IPS-20b (cell line): ENCODE data around the gene CTXND1.

Experiments
- H3K27ac ChIP-seq: one replicate; pipeline ENCODE4 v1.5.1; 2013; ENCODE audit warnings: low read length
- H3K27me3 ChIP-seq: 2 replicates; pipeline ENCODE4 v1.6.1; 2013; ENCODE audit warnings: mild to moderate bottlenecking, low read length, inconsistent platforms; ENCODE audit not compliant: insufficient read depth
- H3K36me3 ChIP-seq: 2 replicates; pipeline ENCODE4 v1.6.1; 2013; ENCODE audit warnings: low read depth, mild to moderate bottlenecking, inconsistent platforms, low read length, moderate library complexity; ENCODE audit not compliant: insufficient read depth
- H3K4me1 ChIP-seq: 2 replicates; pipeline ENCODE4 v1.6.1; 2013; ENCODE audit warnings: mild to moderate bottlenecking, control low read depth, inconsistent platforms, low read length, moderate library complexity; ENCODE audit not compliant: insufficient read depth
- H3K4me3 ChIP-seq: 2 replicates; pipeline ENCODE4 v1.5.1; 2013; ENCODE audit warnings: mild to moderate bottlenecking, low read length, inconsistent platforms
- H3K9ac ChIP-seq: 2 replicates; pipeline ENCODE4 v1.6.1; 2013; ENCODE audit warnings: low read depth, mild to moderate bottlenecking, inconsistent platforms, low read length, moderate library complexity
- H3K9me3 ChIP-seq: 2 replicates; pipeline ENCODE4 v1.6.1; 2013; ENCODE audit warnings: mild to moderate bottlenecking, low read depth, low read length, inconsistent platforms; ENCODE audit not compliant: insufficient read depth

The CTXND1 gene

DNA sequence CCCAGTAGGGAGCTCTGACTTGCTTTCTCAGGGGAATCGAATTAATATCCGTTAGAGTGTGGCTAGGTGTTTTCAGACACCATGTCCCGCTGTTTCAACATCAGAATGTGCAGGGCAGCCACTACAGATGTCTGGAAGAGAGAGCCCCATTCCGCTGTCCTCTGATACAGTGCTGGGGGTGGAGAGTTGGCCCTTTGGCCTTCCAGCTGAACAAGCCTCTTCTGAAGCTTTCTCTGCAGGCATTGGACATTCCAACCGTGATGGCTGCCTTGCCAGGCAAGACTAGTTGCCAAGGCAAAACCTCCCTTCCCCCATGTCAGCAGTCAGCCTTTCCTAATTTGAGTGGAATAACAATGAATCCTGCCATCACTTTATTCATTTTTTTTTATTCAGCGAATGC is 97.7 kb downstream of the CTXND1 start:
- no peaks in the 10 kb centered on the region for H3K9me3 ChIP-seq
- no peak overlapping the region; the same call in 1 of the 2 replicates for H3K4me3 ChIP-seq
- peaks cover 2% of the 10 kb centered on the region; the same call in 1 of the 2 replicates for H3K36me3 ChIP-seq
- H3K27me3 ChIP-seq: peaks cover 21% of the 10 kb centered on the region
- no peak overlapping the region for H3K27ac ChIP-seq
- no peak overlapping the region for H3K9ac ChIP-seq
- H3K4me1 ChIP-seq: peaks cover 9% of the 10 kb centered on the region

DNA sequence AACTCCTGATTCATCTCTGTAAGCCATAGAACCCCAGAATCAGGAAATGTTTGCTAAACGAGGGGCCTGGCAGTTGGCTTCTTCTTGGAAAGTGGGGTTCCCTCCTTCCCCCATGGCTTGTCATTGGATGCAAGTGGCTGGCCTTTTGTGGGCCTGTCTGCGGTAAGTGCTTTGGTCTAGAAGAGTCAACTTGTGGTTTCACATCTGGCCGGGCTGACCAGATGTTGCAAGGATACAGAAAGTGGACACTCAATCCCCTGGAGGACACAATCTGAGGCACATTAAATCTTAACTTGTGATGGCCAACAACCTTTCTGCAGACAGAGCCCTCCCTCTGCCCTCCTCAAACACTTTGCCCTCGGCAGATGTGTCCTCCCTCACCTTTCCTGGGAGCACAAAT is 98.1 kb downstream of the CTXND1 start:
- no peak overlapping the region for H3K27ac ChIP-seq
- no peaks in the 10 kb centered on the region for H3K9me3 ChIP-seq
- H3K36me3 ChIP-seq: no peaks in the 10 kb centered on the region
- peaks cover 21% of the 10 kb centered on the region for H3K27me3 ChIP-seq
- H3K9ac ChIP-seq: peak overlapping the region; percentile 76; the same call in 1 of the 2 replicates
- peak overlapping the region; percentile 85; the same call in 1 of the 2 replicates for H3K4me3 ChIP-seq
- peaks cover 9% of the 10 kb centered on the region for H3K4me1 ChIP-seq

DNA sequence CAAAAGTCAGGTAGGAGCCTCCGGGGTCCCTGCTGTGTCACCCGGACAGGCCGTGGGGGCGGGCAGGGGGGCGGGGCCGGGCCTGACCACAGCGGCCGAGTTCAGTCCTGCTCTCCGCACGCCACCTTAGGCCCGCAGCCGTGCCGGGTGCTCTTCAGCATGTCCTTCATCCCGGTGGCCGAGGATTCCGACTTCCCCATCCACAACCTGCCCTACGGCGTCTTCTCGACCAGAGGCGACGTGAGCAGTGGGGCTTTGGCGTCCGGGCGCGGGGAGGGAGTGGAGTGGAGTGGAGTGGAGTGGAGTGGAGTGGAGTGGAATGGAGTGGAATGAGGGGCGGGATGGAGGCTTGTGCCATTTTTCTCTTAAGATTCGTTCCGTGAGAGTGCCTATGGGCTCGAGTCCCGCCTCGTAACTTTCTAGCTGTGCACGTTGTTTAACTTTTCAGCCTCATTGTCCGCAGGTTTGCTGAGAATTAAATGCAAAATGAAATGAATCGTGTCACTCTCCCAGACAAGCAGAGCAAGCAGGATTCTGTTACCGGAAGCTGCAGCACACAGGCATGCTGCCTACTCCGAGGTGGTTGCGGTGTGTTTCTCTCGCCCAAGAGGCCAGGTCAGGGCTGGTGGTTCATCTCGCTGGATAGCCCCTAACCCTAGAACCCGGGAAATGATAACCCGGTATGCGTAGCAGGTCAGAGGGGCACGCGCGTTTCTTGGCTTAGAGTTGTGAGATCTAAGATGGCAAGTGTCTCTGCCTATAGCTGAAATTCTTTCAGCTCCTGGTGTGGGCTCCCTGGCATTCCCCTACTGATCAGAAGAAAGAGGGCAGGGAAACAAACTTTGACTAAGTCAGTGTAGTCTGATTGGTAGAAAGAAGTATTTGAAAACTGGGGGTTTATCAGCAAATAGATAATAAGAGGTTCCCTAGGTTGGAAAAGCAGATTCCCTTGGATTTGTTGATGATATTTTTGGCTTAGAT is 98.8 kb downstream of the CTXND1 start, which contains the start of gene FAH:
FAH (plus strand) TSS at position 104 of the 981 bp plus-strand sequence; CDS start at position 160, 56 bp downstream.
- Histone ChIP-seq H3K36me3 (no peaks in the 10 kb centered on the region), H3K9ac (peak within 1 kb of the TSS; percentile 76; the same call in 1 of the 2 replicates), H3K9me3 (no peaks in the 10 kb centered on the region), H3K27me3 (peaks cover 21% of the 10 kb centered on the region), H3K4me3 (peak within 1 kb of the TSS; percentile 85), H3K4me1 (peaks cover 9% of the 10 kb centered on the region), H3K27ac (no peak within 1 kb of the TSS)

DNA sequence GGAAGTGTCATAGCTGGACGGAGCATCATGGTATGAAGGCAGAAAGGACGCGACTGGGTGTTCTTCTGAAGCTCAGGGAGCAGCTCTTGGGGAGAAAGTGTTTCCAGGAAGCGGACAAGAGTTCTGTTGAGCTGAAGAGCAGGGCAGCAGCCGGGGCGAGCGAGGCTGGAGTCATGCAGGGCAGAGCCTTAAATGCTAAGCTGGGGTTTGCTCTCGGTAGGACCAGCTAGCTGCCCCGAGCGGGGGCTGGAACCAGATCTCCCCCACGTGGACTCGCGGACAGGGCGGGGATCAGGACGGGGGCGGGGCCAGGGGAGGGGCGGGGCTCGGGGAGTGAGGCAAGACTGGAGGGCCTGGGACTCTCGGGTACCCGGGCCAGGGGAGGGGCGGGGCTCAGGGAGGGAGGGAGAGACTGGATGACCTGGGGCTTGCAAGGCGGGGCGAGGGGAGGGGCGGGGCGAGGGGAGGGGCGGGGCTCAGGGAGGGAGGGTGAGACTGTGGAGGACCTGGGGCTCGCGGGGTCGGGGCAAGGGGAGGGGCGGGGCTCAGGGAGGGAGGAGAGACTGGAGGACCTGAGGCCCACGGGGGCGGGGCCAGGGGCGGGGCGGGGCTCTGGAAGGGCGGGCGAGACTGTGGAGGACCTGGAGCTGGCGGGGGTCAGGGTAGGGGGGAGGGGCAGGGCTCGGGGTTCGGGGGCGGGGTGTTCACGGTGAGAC is 99.7 kb downstream of the CTXND1 start:
- no peaks in the 10 kb centered on the region for H3K9me3 ChIP-seq
- no peak overlapping the region for H3K27ac ChIP-seq
- H3K27me3 ChIP-seq: peaks cover 21% of the 10 kb centered on the region
- no peaks in the 10 kb centered on the region for H3K36me3 ChIP-seq
- peak overlapping the region; percentile 85 for H3K4me3 ChIP-seq
- H3K9ac ChIP-seq: peak overlapping the region; percentile 66; the same call in 1 of the 2 replicates
- H3K4me1 ChIP-seq: peaks cover 9% of the 10 kb centered on the region

DNA sequence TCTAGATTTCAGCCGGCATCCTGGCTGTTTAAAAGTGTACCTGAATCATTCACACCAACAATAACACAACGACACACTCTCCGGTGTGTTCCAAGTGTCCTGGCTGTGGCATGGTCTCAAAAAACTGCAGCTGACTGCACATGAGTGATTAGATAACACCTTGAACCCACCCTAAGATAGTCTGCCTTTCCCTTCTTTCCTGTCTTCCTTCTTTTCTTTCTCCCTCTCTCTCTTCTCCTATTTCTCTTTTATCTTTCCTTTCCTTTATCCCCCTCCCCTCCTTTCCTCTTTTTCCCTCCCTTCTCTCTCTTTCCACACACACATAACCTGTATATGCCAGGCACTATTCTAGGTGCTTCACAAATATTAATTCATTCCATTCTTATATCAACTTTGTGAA is 100.4 kb downstream of the CTXND1 start:
- H3K4me3 ChIP-seq: peak overlapping the region; percentile 77
- H3K4me1 ChIP-seq: peaks cover 9% of the 10 kb centered on the region
- no peaks in the 10 kb centered on the region for H3K36me3 ChIP-seq
- no peak overlapping the region for H3K27ac ChIP-seq
- H3K27me3 ChIP-seq: peaks cover 21% of the 10 kb centered on the region
- H3K9me3 ChIP-seq: no peaks in the 10 kb centered on the region
- H3K9ac ChIP-seq: peak overlapping the region; percentile 66; the same call in 1 of the 2 replicates

DNA sequence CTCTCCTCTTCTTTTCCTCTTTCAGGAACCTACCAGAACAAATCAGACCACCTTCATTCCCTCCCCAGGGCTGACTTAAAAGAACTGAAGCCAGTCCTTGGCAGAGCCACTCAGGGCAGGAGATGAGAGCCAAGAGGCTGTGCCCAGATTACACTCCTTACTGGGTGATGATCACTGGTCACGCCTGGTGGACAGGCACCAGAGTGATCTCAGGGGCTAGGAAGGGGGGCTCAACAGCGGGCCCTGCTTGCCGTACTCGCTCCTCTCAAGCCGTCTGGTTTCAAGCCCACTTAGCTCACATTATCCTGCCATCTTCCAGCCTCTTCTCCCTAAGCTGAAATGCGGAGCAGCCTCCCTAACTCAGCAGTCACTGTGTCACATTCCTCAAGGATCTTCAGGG is 100.9 kb downstream of the CTXND1 start:
- H3K36me3 ChIP-seq: no peaks in the 10 kb centered on the region
- H3K27me3 ChIP-seq: peaks cover 21% of the 10 kb centered on the region
- H3K4me3 ChIP-seq: no peak overlapping the region
- H3K9ac ChIP-seq: no peak overlapping the region
- H3K4me1 ChIP-seq: peaks cover 9% of the 10 kb centered on the region
- H3K27ac ChIP-seq: no peak overlapping the region
- no peaks in the 10 kb centered on the region for H3K9me3 ChIP-seq
